Spleen (tissue), 13 donors: ENCODE measurements around the gene CCDC177. TPM values are rescaled to one million over a fixed set of nuclear protein-coding genes. Genes with fewer than 3 reads are reported as not detected.
A peak's percentile ranks its signal among the peaks of the same experiment; 100 is the strongest.

ENCODE experiments used
- DNase-seq: peaks from one replicate; pipeline ENCODE4 v3.0.0-alpha.2; 2020
- H3K27ac ChIP-seq, 8 donors: fragments of 200-600 bp; sonication (generic) in 7 of 8; 1 replicate in 4 of 8; 2 replicates in 4 of 8; pipeline versions ENCODE4 v1.5.0 to v1.8.0; 2016 to 2021; ENCODE audit warnings: inconsistent platforms in 4 of 8, mild to moderate bottlenecking in 4 of 8, moderate library complexity in 1 of 8
- H3K27me3 ChIP-seq, 7 donors: fragments of 200-600 bp; sonication (generic) in 6 of 7; replicated peaks in 1 of 7; 1 replicate in 4 of 7; 2 replicates in 3 of 7; pipeline versions ENCODE4 v1.5.0 to v1.8.0; 2016 to 2021; ENCODE audit warnings: inconsistent platforms in 3 of 7, mild to moderate bottlenecking in 1 of 7
- H3K36me3 ChIP-seq, 6 donors: fragments of 200-600 bp; sonication (generic) in 5 of 6; 1 replicate in 4 of 6; 2 replicates in 2 of 6; pipeline versions ENCODE4 v1.5.0 to v1.8.0; 2016 to 2021; ENCODE audit warnings: inconsistent platforms in 2 of 6
- H3K4me1 ChIP-seq, 6 donors: fragments of 200-600 bp; sonication (generic) in 5 of 6; 1 replicate in 3 of 6; 2 replicates in 3 of 6; pipeline versions ENCODE4 v1.5.0 to v1.8.0; 2016 to 2021; ENCODE audit warnings: inconsistent platforms in 3 of 6
- H3K4me3 ChIP-seq, 8 donors: fragments of 200-600 bp; sonication (generic) in 7 of 8; 1 replicate in 4 of 8; 2 replicates in 4 of 8; pipeline versions ENCODE4 v1.5.0 to v1.8.0; 2016 to 2021; ENCODE audit warnings: inconsistent platforms in 4 of 8, mild to moderate bottlenecking in 4 of 8, moderate library complexity in 2 of 8
- H3K9me3 ChIP-seq, 8 donors: fragments of 200-600 bp; sonication (generic) in 7 of 8; 1 replicate in 4 of 8; 2 replicates in 4 of 8; pipeline versions ENCODE4 v1.5.0 to v1.8.0; 2016 to 2021; ENCODE audit warnings: inconsistent platforms in 4 of 8
- CTCF ChIP-seq, 11 experiments: fragments of 200-600 bp in 7 of 11; fragments of 450-650 bp in 4 of 11; sonication (generic) in 4 of 11; IDR thresholded peaks in 8 of 11; conservative IDR thresholded peaks in 3 of 11; 1 replicate in 7 of 11; 2 replicates in 4 of 11; pipeline versions ENCODE4 v1.4.0 to v1.8.0; 2016 to 2021; ENCODE audit warnings: antibody characterized with exemption in 11 of 11, inconsistent platforms in 4 of 11, mild to moderate bottlenecking in 1 of 11
- POLR2A ChIP-seq, 3 donors: fragments of 450-650 bp; IDR thresholded peaks; one replicate each; pipeline ENCODE4 v1.5.1; 2017; ENCODE audit warnings: antibody characterized with exemption in 3 of 3, mild to moderate bottlenecking in 1 of 3
- POLR2AphosphoS5 ChIP-seq, 3 donors: sonication (generic); formaldehyde crosslinking; IDR thresholded peaks; one replicate each; pipeline ENCODE4 v1.5.1; 2017; ENCODE audit warnings: antibody characterized with exemption in 3 of 3
- WGBS, 5 donors: extraction: QIAGEN DNeasy Blood & Tissue Kit in 3 of 5; methylation state at CpG; one replicate each; pipeline versions ENCODE4 v1.1.5 to v1.1.7; 2013 to 2018; 5-methylcytosine and 5-hydroxymethylcytosine counted together
- intact Hi-C: fragments of 100-400 bp; cut with DNase I; formaldehyde crosslinking; loops from one replicate; pipeline ENCODE4 v1.15.0; 2023; ENCODE audit warnings: low total_unique reads
- long read RNA-seq, 2 donors: transcript quantifications; one replicate each; lab custom pipeline, GENCODE V29; 2026
- polyA plus RNA-seq, 3 donors: library from polyadenylated mRNA; stranded (reverse); fragments of 200-250 nt; gene quantifications; one replicate each; pipeline ENCODE4 v1.2.1, GENCODE V29; 2013
- total RNA-seq, 7 donors: library from RNA; depleted of rRNA in 3 of 7; stranded (reverse); fragments of >200 nt in 3 of 7; fragmentation: NEBNext Ultra II Directional in 4 of 7; extraction: Animal tissue kit (Norgen Biotek cat#: 25700) in 4 of 7; gene quantifications; one replicate each; pipeline versions ENCODE4 v1.1.0 to v1.2.1, GENCODE V29; 2016 to 2021
- donor health status: healthy with polysubstance abuse.
- donor health status: DM: no; HTN: no; CAD: no; lungs with moderate emphysema.
- donor health status: DM: no; HTN: no; CAD: no.
- donor health status: Bipolar disorder and iron deficiency.
- donor health status: healthy.
- donor health status: DM: no; HTN: no; CAD: no.
- donor health status: DM: yes; HTN: yes; CAD: no.

The CCDC177 gene
- total RNA-seq (not detected), polyA plus RNA-seq (not detected)
- long read RNA-seq, donor 1: 0 reads
- long read RNA-seq, donor 2: 0 reads

DNA sequence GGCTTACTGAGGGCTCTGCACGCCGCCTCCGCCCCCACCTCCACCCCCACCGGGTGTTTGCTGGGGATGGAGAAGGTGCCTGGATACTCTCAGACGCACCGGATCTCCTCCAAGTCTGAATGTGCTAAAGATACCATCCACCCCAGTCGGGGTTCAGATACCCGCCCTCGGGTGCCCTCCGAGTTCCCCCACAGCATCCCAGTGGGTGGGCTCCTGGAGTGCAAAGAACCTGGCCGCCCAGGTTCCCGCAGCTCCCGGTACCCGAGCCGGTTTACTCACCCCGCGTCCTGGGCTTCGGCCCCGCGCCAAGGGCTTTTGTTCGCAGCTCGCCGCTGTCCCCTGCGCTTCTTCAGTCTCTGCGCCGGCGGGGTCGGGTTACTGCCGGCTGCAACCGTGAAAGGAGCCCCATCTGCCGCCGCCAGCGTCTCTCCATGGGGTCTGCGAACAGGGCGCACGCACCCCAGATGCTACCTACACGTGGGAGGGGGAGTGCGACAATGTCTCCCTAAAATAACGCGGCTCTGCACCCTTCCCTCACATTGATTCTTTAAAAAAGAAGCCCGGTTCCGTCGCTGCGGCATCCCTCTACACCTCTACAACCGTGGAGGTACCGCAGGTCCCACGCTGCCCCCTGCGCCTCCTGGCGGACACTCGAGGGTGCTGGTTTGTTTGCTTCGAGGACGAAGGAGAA lies at the start of gene CCDC177:
TSS of gene CCDC177 (minus strand) at position 609 of the 691 bp plus-strand sequence. CDS start 1,249 bp downstream, outside the sequence.
- peak; percentile 89 for DNase-seq
- H3K27ac ChIP-seq: no peak within 1 kb of the TSS
- H3K27me3 ChIP-seq: peaks cover 5 to 92% (median 66%) of the 10 kb centered on the region in 7 donors
- 1 to 3% (median 2%) methylated on average over 24 to 52 of the region's 52 CpGs for WGBS, 5 donors
- no peaks in the 10 kb centered on the region for H3K36me3 ChIP-seq
- peaks cover 13 to 42% (median 37%) of the 10 kb centered on the region in 6 donors for H3K4me1 ChIP-seq
- peak within 1 kb of the TSS; percentile 1 to 69 (median 32) for H3K4me3 ChIP-seq
- intact Hi-C loops: loop anchor here (10.0 kb wide), 1 partner anchor 330 kb away; no protein-coding TSS in a partner anchor
- H3K9me3 ChIP-seq: no peaks in the 10 kb centered on the region
- TF ChIP-seq POLR2AphosphoS5 (IDR thresholded peaks at IDR 0.05) (no peak), CTCF (IDR thresholded peaks at IDR 0.05 in 8 of 11, conservative IDR thresholded peaks at IDR 0.05 in 3 of 11) (peak; percentile 33 to 83 (median 64))

DNA sequence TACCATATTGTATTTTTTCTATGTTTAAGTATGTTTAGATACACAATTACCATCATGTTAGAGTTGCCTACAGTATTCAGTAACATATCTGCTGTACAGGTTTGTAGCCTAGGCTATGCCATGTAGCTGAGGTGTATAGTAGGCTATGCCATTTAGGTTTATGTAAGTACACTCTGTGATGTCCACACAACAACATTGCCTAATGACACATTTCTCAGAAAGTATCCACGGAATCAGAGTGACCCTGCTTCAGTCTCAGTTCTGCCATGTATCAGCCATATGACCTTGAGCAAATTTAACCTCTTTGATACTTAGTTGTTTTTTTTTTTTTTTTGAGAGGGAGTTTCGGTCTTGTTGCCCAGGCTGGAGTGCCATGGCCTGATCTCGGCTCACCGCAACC lies 49.5 kb upstream of the CCDC177 start:
- Histone ChIP-seq H3K4me3 (no peak overlapping the region), H3K4me1 (peaks cover 68 to 100% (median 99%) of the 10 kb centered on the region in 6 donors), H3K9me3 (no peaks in the 10 kb centered on the region), H3K27me3 (no peaks in the 10 kb centered on the region), H3K36me3 (peaks cover 0 to 8% (median 0%) of the 10 kb centered on the region in 6 donors), H3K27ac (peak overlapping the region in 4 of 8 donors; percentile 68 to 89 (median 80))
- no peak for DNase-seq
- TF ChIP-seq POLR2A (IDR thresholded peaks at IDR 0.05) (no peak), POLR2AphosphoS5 (IDR thresholded peaks at IDR 0.05) (no peak), CTCF (IDR thresholded peaks at IDR 0.05 in 8 of 11, conservative IDR thresholded peaks at IDR 0.05 in 3 of 11) (no peak)
- 73 to 94% (median 83%) methylated on average over 4 of the region's 4 CpGs for WGBS, 5 donors
- intact Hi-C loops: no loop called here

GRCh38 chr14:69620981-69621380 lies 46.3 kb upstream of the CCDC177 start:
- Histone ChIP-seq H3K36me3 (peaks cover 0 to 8% (median 0%) of the 10 kb centered on the region in 6 donors), H3K27ac (peak overlapping the region in 4 of 8 donors; percentile 99 to 100 (median 99)), H3K9me3 (no peaks in the 10 kb centered on the region), H3K4me3 (no peak overlapping the region), H3K27me3 (no peaks in the 10 kb centered on the region), H3K4me1 (peaks cover 78 to 100% (median 99%) of the 10 kb centered on the region in 6 donors)
- no peak for DNase-seq
- intact Hi-C loops: no loop called here
- TF ChIP-seq CTCF (IDR thresholded peaks at IDR 0.05 in 8 of 11, conservative IDR thresholded peaks at IDR 0.05 in 3 of 11) (no peak), POLR2A (IDR thresholded peaks at IDR 0.05) (no peak), POLR2AphosphoS5 (IDR thresholded peaks at IDR 0.05) (no peak)
- 73 to 91% (median 85%) methylated on average over 2 of the region's 2 CpGs for WGBS, 5 donors

DNA sequence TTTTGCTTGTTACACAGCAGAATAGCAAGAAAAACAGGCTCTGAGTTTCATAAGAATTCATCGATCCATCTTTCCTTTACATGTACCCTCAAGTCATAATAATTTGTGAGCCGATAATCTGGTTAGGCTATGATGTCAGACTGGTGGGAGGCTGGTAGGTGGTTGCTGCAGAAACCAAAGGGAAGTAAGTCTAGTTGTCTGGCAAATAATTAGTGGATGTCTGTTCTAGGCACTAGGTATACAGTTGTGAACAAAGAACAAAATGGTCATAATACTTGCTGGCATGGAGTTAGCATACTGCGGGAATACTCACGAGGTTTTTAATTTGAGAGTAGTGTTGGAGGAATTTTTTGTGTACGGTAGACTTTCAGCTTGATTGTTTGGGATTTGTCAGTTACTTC lies 45.5 kb upstream of the CCDC177 start:
- H3K27me3 ChIP-seq: no peaks in the 10 kb centered on the region
- H3K36me3 ChIP-seq: peaks cover 0 to 8% (median 0%) of the 10 kb centered on the region in 6 donors
- peaks cover 77 to 100% (median 99%) of the 10 kb centered on the region in 6 donors for H3K4me1 ChIP-seq
- peak overlapping the region in 6 of 8 donors; percentile 6 to 100 (median 99) for H3K27ac ChIP-seq
- WGBS, 5 donors: 45 to 71% (median 56%) methylated on average over 5 of the region's 5 CpGs
- intact Hi-C loops: no loop called here
- no peak for DNase-seq
- no peaks in the 10 kb centered on the region for H3K9me3 ChIP-seq
- H3K4me3 ChIP-seq: peak overlapping the region in 1 of 8 donors; percentile 5
- TF ChIP-seq CTCF (IDR thresholded peaks at IDR 0.05 in 8 of 11, conservative IDR thresholded peaks at IDR 0.05 in 3 of 11) (no peak), POLR2AphosphoS5 (IDR thresholded peaks at IDR 0.05) (no peak), POLR2A (IDR thresholded peaks at IDR 0.05) (no peak)
